ENCODE measurements around the gene NES.

NES gene

GRCh38 chr1:156676820-156677615 is at the start of gene NES:
Gene NES (minus strand): TSS chr1:156677407. CDS start chr1:156677264, 143 bp downstream.
- Mint-ChIP-seq H3K9me3 (no peaks in the 10 kb centered on the region), H3K27me3 (peaks cover 74% of the 10 kb centered on the region), H3K27ac (no peak within 1 kb of the TSS), H3K4me3 (peak within 1 kb of the TSS; percentile 22), H3K4me1 (ENCODE audit: low read depth) (peaks cover 12% of the 10 kb centered on the region), H3K36me3 (ENCODE audit: low read depth) (no peaks in the 10 kb centered on the region)

GRCh38 chr1:156726549-156727226 is 49.5 kb upstream of the NES start:
- peaks cover 41% of the 10 kb centered on the region for H3K36me3 Mint-ChIP-seq (ENCODE audit: low read depth)
- H3K27ac Mint-ChIP-seq: no peak overlapping the region
- no peaks in the 10 kb centered on the region for H3K9me3 Mint-ChIP-seq
- H3K27me3 Mint-ChIP-seq: no peaks in the 10 kb centered on the region
- H3K4me1 Mint-ChIP-seq (ENCODE audit: low read depth): peaks cover 45% of the 10 kb centered on the region
- H3K4me3 Mint-ChIP-seq: no peak overlapping the region

GRCh38 chr1:156725683-156726280 is 48.6 kb upstream of the NES start:
- H3K27me3 Mint-ChIP-seq: no peaks in the 10 kb centered on the region
- H3K4me3 Mint-ChIP-seq: no peak overlapping the region
- no peak overlapping the region for H3K27ac Mint-ChIP-seq
- H3K36me3 Mint-ChIP-seq (ENCODE audit: low read depth): peaks cover 46% of the 10 kb centered on the region
- no peaks in the 10 kb centered on the region for H3K9me3 Mint-ChIP-seq
- peaks cover 46% of the 10 kb centered on the region for H3K4me1 Mint-ChIP-seq (ENCODE audit: low read depth)

GRCh38 chr1:156721535-156721934 is 44.3 kb upstream of the NES start:
- peak overlapping the region; percentile 36 for H3K27ac Mint-ChIP-seq
- no peaks in the 10 kb centered on the region for H3K27me3 Mint-ChIP-seq
- H3K4me1 Mint-ChIP-seq (ENCODE audit: low read depth): peaks cover 29% of the 10 kb centered on the region
- H3K36me3 Mint-ChIP-seq (ENCODE audit: low read depth): peaks cover 51% of the 10 kb centered on the region
- H3K9me3 Mint-ChIP-seq: no peaks in the 10 kb centered on the region
- H3K4me3 Mint-ChIP-seq: no peak overlapping the region

- Mint-ChIP-seq H3K4me3 (no peak overlapping the region), H3K36me3 (ENCODE audit: low read depth) (peaks cover 51% of the 10 kb centered on the region), H3K27ac (peak overlapping the region; percentile 36), H3K4me1 (ENCODE audit: low read depth) (peaks cover 29% of the 10 kb centered on the region), H3K9me3 (no peaks in the 10 kb centered on the region), H3K27me3 (no peaks in the 10 kb centered on the region)
Measured at GRCh38 chr1:156721131-156721530, 43.9 kb upstream of the NES start.

GRCh38 chr1:156717351-156717750 is 40.1 kb upstream of the NES start:
- Mint-ChIP-seq H3K4me1 (ENCODE audit: low read depth) (peaks cover 7% of the 10 kb centered on the region), H3K36me3 (ENCODE audit: low read depth) (peaks cover 40% of the 10 kb centered on the region), H3K9me3 (no peaks in the 10 kb centered on the region), H3K4me3 (no peak overlapping the region), H3K27me3 (no peaks in the 10 kb centered on the region), H3K27ac (no peak overlapping the region)

GRCh38 chr1:156714830-156715229 is 37.6 kb upstream of the NES start:
- no peak overlapping the region for H3K27ac Mint-ChIP-seq
- H3K4me1 Mint-ChIP-seq (ENCODE audit: low read depth): no peaks in the 10 kb centered on the region
- H3K4me3 Mint-ChIP-seq: no peak overlapping the region
- peaks cover 21% of the 10 kb centered on the region for H3K36me3 Mint-ChIP-seq (ENCODE audit: low read depth)
- no peaks in the 10 kb centered on the region for H3K27me3 Mint-ChIP-seq
- H3K9me3 Mint-ChIP-seq: no peaks in the 10 kb centered on the region

GRCh38 chr1:156712626-156713025 is 35.4 kb upstream of the NES start:
- peaks cover 19% of the 10 kb centered on the region for H3K36me3 Mint-ChIP-seq (ENCODE audit: low read depth)
- H3K9me3 Mint-ChIP-seq: no peaks in the 10 kb centered on the region
- no peak overlapping the region for H3K4me3 Mint-ChIP-seq
- no peak overlapping the region for H3K27ac Mint-ChIP-seq
- H3K27me3 Mint-ChIP-seq: no peaks in the 10 kb centered on the region
- no peaks in the 10 kb centered on the region for H3K4me1 Mint-ChIP-seq (ENCODE audit: low read depth)

- no peak overlapping the region for H3K27ac Mint-ChIP-seq
- no peak overlapping the region for H3K4me3 Mint-ChIP-seq
- H3K9me3 Mint-ChIP-seq: no peaks in the 10 kb centered on the region
- peaks cover 3% of the 10 kb centered on the region for H3K27me3 Mint-ChIP-seq
- peaks cover 12% of the 10 kb centered on the region for H3K36me3 Mint-ChIP-seq (ENCODE audit: low read depth)
- H3K4me1 Mint-ChIP-seq (ENCODE audit: low read depth): peaks cover 10% of the 10 kb centered on the region
Measured at GRCh38 chr1:156711011-156711817, 34.0 kb upstream of the NES start.

- Mint-ChIP-seq H3K9me3 (no peaks in the 10 kb centered on the region), H3K4me1 (ENCODE audit: low read depth) (peaks cover 22% of the 10 kb centered on the region), H3K27me3 (peaks cover 3% of the 10 kb centered on the region), H3K4me3 (no peak overlapping the region), H3K36me3 (ENCODE audit: low read depth) (peaks cover 4% of the 10 kb centered on the region), H3K27ac (no peak overlapping the region)
Measured at GRCh38 chr1:156709757-156710489, 32.7 kb upstream of the NES start.

GRCh38 chr1:156709031-156709430 is 31.8 kb upstream of the NES start:
- Mint-ChIP-seq H3K36me3 (ENCODE audit: low read depth) (no peaks in the 10 kb centered on the region), H3K27me3 (peaks cover 10% of the 10 kb centered on the region), H3K9me3 (no peaks in the 10 kb centered on the region), H3K4me1 (ENCODE audit: low read depth) (peaks cover 27% of the 10 kb centered on the region), H3K27ac (no peak overlapping the region), H3K4me3 (no peak overlapping the region)

GRCh38 chr1:156708218-156708661 is 31.0 kb upstream of the NES start:
- H3K36me3 Mint-ChIP-seq (ENCODE audit: low read depth): no peaks in the 10 kb centered on the region
- H3K27me3 Mint-ChIP-seq: peaks cover 18% of the 10 kb centered on the region
- H3K4me1 Mint-ChIP-seq (ENCODE audit: low read depth): peaks cover 27% of the 10 kb centered on the region
- H3K27ac Mint-ChIP-seq: no peak overlapping the region
- H3K4me3 Mint-ChIP-seq: no peak overlapping the region
- no peaks in the 10 kb centered on the region for H3K9me3 Mint-ChIP-seq

- Mint-ChIP-seq H3K4me1 (ENCODE audit: low read depth) (peaks cover 27% of the 10 kb centered on the region), H3K36me3 (ENCODE audit: low read depth) (no peaks in the 10 kb centered on the region), H3K9me3 (no peaks in the 10 kb centered on the region), H3K4me3 (peak overlapping the region; percentile 13), H3K27me3 (peaks cover 21% of the 10 kb centered on the region), H3K27ac (no peak overlapping the region)
Measured at GRCh38 chr1:156707417-156708217, 30.4 kb upstream of the NES start.

All from stimulated activated naive CD8-positive, alpha-beta T cell treated with anti-CD3 and anti-CD28 coated beads, Interleukin-15, Interleukin-2, amounts not matched to agents 100 ng/mL and 50 ng/mL, for 24 hours (primary cell).